Stimulated activated CD8-positive, alpha-beta memory T cell treated with anti-CD3 and anti-CD28 coated beads, Interleukin-12 subunit alpha, Interleukin-12 subunit beta, amount 100 ng/mL, for 4 hours (primary cell): ENCODE results near the gene MATCAP1.

Experiments
- DNase-seq: peaks from one replicate; pipeline ENCODE4 v3.0.0-alpha.2; 2020; ENCODE audit warnings: low read depth

Gene MATCAP1

DNA sequence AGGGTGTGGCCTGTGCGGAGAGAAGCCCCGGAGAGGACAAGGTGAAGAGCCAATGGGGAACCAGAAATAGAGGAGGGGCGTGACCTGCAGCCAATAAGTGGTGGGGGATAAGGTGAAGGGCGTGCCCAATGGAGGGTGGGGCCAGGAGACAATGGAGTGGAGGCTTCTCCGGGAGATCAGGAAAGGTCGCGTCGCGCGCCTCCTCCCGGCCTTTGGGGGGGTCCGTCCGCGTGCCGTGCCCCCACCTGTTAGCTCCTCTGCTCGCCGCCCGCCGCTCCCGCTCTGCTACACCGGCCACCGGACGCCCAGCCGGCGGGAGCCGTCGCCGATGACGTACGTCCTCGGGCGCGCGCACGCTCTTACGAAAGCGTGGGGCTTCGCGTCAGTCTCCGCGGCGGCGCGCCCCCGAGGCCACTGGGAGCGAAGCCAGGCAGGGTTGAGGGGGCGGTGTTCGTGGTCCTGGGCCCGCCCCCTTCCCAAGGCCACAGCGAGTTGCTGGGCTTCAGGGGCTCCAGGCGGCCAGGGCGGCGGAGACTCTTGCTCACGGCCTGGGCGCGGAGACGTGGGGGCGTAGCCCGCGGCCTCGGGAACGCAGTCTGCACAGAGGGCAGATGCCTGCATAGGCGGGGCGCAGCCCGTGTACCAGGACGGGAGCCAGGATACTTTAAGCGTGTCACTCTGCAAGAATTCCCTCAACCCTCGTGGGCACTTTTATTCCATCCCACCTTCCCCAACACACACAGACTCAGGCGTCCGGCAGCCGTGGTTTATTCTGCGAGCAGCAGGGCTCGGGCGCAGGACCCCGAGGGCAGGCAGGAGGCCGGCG, at the start of gene MATCAP1:
Gene MATCAP1, minus strand, starts transcription at position 337 of the 826 bp plus-strand sequence. CDS start 3,353 bp downstream, outside the sequence.
- DNase-seq: peak; percentile 81

- DNase-seq: no peak
Observed at GRCh38 chr16:67230809-67231660, 47.3 kb upstream of the MATCAP1 start.

GRCh38 chr16:67229906-67230808, 46.4 kb upstream of the MATCAP1 start:
- no peak for DNase-seq

GRCh38 chr16:67228905-67229304, 45.1 kb upstream of the MATCAP1 start:
- no peak for DNase-seq

DNA sequence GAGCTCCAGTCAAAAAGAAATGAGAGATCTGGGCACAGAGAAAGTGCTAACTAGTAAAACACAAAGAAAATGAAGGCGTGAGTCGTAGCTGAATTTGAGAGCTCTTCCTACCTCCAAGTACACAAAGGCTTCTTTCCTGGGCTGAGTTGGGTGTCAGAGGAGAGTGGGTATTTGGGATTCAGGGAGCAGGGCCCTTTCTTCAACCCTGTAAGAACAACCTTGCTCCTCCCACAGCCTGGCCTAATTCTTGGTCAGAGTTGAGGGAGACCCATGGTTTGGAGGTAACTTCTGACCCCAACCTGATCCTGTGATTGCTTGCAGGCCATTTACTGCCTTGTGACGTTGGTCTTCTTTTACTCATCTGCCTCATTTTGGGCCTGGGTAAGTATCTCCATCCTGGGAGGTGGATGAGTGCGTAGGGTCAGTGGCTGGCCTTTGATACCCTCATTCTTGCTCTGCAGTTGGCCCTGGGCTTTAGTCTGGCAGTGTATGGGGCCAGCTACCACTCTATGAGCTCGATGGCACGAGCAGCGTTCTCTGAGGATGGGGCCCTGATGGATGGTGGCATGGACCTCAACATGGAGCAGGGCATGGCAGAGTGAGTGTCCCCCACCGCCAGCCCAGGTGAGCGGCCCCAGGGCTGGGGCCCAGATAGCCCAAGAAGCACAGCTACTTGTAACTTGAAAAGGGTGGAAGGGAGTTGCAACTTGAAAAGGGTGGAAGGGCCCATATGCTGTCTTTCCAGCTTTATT, 44.4 kb upstream of the MATCAP1 start:
- no peak for DNase-seq

DNA sequence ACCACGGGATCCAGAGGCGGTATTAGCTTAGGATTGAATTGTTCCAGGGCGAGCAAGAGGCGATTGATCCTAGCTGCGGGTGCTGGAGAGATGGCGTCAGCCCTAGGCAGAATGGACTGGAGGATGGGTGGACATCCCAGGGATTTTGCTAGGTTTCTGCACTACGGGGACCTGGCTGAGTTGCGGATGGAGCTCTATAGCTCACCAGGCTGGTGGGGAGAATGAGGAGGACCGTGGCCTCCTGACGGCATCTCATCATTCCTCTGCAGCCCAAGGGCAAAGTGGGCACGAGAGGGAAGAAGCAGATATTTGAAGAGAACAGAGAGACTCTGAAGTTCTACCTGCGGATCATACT, 43.8 kb upstream of the MATCAP1 start:
- no peak for DNase-seq

- peak; percentile 97 for DNase-seq
Observed at GRCh38 chr16:67226804-67227566, 43.2 kb upstream of the MATCAP1 start, which contains the start of gene TMEM208. Gene TMEM208 (plus strand): TSS chr16:67227130. CDS start chr16:67227219, 89 bp downstream.

- DNase-seq: no peak
Observed at GRCh38 chr16:67226295-67226803, 42.6 kb upstream of the MATCAP1 start.

DNA sequence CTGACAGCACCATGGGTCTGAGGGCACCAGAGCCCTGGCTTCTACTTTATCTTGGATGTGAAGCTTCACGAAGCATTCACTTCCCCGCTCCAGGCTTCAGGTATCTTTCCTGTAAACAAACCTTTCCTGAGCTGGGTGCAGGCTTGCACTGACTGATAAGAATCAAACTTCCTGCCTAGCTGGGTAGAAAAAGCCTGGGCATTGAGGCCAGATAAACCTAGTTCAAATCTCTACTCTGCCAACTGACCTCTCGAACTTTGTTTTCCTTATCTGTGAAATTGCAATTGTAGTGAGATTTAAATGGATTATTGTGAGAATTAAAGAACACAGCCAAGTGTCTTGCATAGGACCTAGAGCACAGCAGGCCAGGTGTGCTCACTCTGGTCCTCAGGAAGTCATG, 40.2 kb upstream of the MATCAP1 start:
- no peak for DNase-seq

- DNase-seq: no peak
Observed at GRCh38 chr16:67216612-67217490, 33.1 kb upstream of the MATCAP1 start.

DNA sequence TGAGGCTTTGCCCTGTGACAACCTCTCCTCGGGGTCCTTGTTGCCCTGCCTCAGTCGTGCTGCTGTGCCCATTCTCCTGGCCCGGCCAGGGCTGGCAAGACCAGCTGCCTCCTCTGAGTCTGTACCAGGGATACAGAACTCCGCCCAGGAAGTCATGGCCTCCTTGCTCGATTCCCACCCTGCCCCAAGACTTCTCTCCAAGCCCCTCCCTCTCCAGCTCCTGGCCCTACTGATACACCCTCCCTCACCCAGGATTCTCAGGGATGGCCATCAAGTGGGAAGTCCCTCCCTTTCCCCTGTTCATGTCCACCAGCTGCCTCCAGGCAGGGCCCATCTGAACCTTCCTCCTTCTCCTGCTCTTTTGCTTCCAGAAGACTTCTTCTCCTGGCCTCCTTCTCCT, 31.9 kb upstream of the MATCAP1 start:
- no peak for DNase-seq

GRCh38 chr16:67213197-67214019, 29.6 kb upstream of the MATCAP1 start:
- DNase-seq: no peak

- no peak for DNase-seq
Observed at GRCh38 chr16:67212766-67213165, 29.0 kb upstream of the MATCAP1 start.

DNA sequence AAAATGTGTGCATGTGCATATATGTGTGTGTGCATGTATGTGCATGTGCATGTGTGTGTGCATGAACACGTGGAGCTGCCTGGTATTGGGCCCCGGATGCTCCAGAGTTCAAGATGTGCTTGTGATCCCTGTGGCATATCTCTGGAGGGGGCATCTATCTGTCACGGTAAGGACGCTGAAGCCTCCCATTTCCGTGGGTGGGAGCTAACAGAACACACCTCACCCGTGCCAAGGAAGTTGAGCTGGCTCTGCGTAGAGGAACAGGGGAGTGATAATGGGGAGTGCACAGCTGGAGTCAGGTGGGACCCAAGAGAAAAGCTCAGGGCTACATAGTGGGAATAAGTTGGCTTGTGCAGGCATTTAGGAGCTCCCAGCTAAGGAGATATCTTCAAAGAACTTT, 27.9 kb upstream of the MATCAP1 start:
- DNase-seq: no peak

- DNase-seq: no peak
Observed at GRCh38 chr16:67210069-67210937, 26.5 kb upstream of the MATCAP1 start.

- no peak for DNase-seq
Observed at GRCh38 chr16:67209565-67209964, 25.8 kb upstream of the MATCAP1 start.

DNA sequence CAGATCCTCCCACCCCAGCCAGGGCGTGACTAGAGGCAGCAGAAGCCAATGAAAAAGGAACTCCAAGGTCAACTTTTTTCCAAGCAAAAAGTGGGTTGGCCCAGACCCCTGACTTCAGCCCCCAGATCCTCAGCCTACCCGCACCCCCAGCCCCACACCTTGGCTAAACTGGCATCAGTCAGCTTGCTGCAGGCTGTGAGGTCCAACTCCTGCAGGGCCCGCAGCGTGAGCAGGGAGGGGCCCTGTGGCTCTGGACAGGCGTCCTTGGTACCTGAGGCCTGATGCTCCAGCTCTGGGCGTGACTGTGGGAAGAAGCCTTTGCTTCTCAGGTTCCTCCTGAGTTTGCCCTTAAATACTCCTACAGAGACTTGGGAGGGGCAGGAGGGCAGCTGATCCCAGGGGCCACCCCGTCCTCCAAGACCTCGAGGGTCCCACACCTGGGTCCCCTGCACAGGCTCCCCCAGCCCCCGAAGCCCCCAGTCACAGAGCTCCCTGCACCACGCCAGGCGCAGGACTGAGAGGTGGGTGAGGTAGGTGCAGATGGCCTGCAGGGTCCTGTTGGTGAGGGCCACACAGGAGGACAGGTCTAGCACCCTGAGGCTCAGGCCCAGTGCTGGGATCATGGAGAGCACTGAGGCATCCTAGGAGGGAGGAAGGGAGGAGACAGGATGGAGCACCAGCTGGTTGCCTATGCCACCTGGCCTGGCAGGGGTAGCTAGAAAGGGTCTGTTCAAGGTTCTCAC, 24.6 kb upstream of the MATCAP1 start:
- no peak for DNase-seq
